HepG2 (cell line): Measurements from ENCODE around the gene DAZAP1. TPM values are rescaled to one million over a fixed set of nuclear protein-coding genes. Genes with fewer than 3 reads are reported as not detected.

Source experiments
- ATAC-seq: fragments of 200-7000 bp; cut with Tn5 transposase; 3 replicates; pipeline ENCODE4 v1.9.1; 2020; ENCODE audit warnings: mild to moderate bottlenecking, moderate library complexity
- BruUV-seq: library from RNA; stranded (reverse); fragments of 400-500 nt; replicated peaks from 2 replicates; lab custom pipeline; 2021; lab: Mats Ljungman, UMichigan
- CTCF ChIA-PET: fragments of 300-600 bp; formaldehyde crosslinking; extraction: SDS; loops from one replicate; lab custom pipeline; 2021; ENCODE audit warnings: low total read pairs, inconsistent platforms, low intra/inter-chr PET ratio; lab: Yijun Ruan, JAX
- POLR2A ChIA-PET: fragments of 350-600 bp; sonication (Branson Sonifier 250); formaldehyde crosslinking; loops from one replicate; lab custom pipeline; 2020; ENCODE audit warnings: antibody characterized with exemption, inconsistent platforms; lab: Yijun Ruan, JAX
- DNase-seq: peaks from one replicate; pipeline ENCODE4 v3.0.0-alpha.2; 2015; ENCODE audit warnings: low spot score
- FAIRE-seq: peaks from 3 replicates; lab custom pipeline; 2011; peaks lifted over from hg19 to GRCh38; lab: Jason Lieb, UNC
- H2AFZ ChIP-seq: one replicate; pipeline ENCODE4 v1.6.1; 2011; ENCODE audit warnings: low read length, inconsistent platforms
- H3K27ac ChIP-seq: fragments of 300-600 bp; 3 replicates; pipeline ENCODE4 v1.8.0; 2011; ENCODE audit warnings: mixed run types, mild to moderate bottlenecking, mixed read lengths, low read length, inconsistent platforms; ENCODE audit not compliant: insufficient read depth; ENCODE audit errors: extremely low read length
- H3K27me3 ChIP-seq, 2 experiments: fragments of 200-600 bp in 1 of 2; 2 replicates in 1 of 2; 3 replicates in 1 of 2; pipeline versions ENCODE4 v1.6.0 to v1.8.0; 2011; ENCODE audit warnings: low read length in 2 of 2, mild to moderate bottlenecking in 2 of 2, moderate library complexity in 2 of 2, inconsistent platforms in 1 of 2; ENCODE audit not compliant: insufficient read depth in 2 of 2, control insufficient read depth in 1 of 2
- H3K36me3 ChIP-seq, 2 experiments: fragments of 200-600 bp in 1 of 2; replicated peaks in 1 of 2; 2 replicates in 1 of 2; 3 replicates in 1 of 2; pipeline versions ENCODE4 v1.5.1 to v1.8.0; 2011; ENCODE audit warnings: low read length in 2 of 2, inconsistent platforms in 1 of 2; ENCODE audit not compliant: insufficient read depth in 2 of 2, control insufficient read depth in 1 of 2
- H3K4me1 ChIP-seq: 2 replicates; pipeline ENCODE4 v1.5.1; 2012; ENCODE audit warnings: low read length, inconsistent platforms; ENCODE audit not compliant: insufficient read depth
- H3K4me2 ChIP-seq: 2 replicates; pipeline ENCODE4 v1.6.0; 2011; ENCODE audit warnings: low read depth, low read length, inconsistent platforms
- H3K4me3 ChIP-seq, 3 experiments: fragments of 200-600 bp in 1 of 3; sonication (generic), shearing (Covaris generic) in 1 of 3; replicated peaks in 1 of 3; 2 replicates each; pipeline ENCODE4 v1.5.1; 2011 to 2016; ENCODE audit warnings: low read length in 3 of 3, inconsistent platforms in 2 of 3, low read depth in 2 of 3, mild to moderate bottlenecking in 2 of 3, control low read depth in 1 of 3, mixed read lengths in 1 of 3; ENCODE audit not compliant: insufficient read depth in 1 of 3
- H3K79me2 ChIP-seq: one replicate; pipeline ENCODE4 v1.6.1; 2011; ENCODE audit warnings: low read length, inconsistent platforms; ENCODE audit not compliant: insufficient read depth
- H3K9ac ChIP-seq: 2 replicates; pipeline ENCODE4 v1.6.0; 2011; ENCODE audit warnings: mild to moderate bottlenecking, low read depth, low read length, inconsistent platforms; ENCODE audit not compliant: insufficient read depth
- H3K9me3 ChIP-seq: 2 replicates; pipeline ENCODE4 v1.5.1; 2012; ENCODE audit warnings: mild to moderate bottlenecking, low read length
- H4K20me1 ChIP-seq: 2 replicates; pipeline ENCODE4 v1.6.0; 2011; ENCODE audit warnings: inconsistent platforms, mild to moderate bottlenecking, low read length, moderate library complexity; ENCODE audit not compliant: insufficient read depth
- TARDBP ChIP-seq: sonication (generic); formaldehyde crosslinking; IDR thresholded peaks from 2 replicates; pipeline ENCODE4 v1.8.0; 2022; ENCODE audit warnings: mild to moderate bottlenecking, missing genetic modification reagents
- ZNF121 ChIP-seq: sonication (generic); formaldehyde crosslinking; IDR thresholded peaks from 2 replicates; pipeline ENCODE4 v1.5.0; 2020; ENCODE audit warnings: mild to moderate bottlenecking, missing genetic modification reagents
- WGBS: methylation state at CpG from one replicate; pipeline ENCODE4 v1.1.6; 2017; ENCODE audit warnings: low lambda C conversion rate; 5-methylcytosine and 5-hydroxymethylcytosine counted together
- in situ Hi-C: cut with HindIII; loops from 2 replicates; pipeline ENCODE4 v1.10.0; 2017; ENCODE audit warnings: low pct_unique_long_range_greater_than_20kb; ENCODE audit not compliant: extremely low pct_ligation_motif_present
- intact Hi-C: fragments of 100-400 bp; cut with micrococcal nuclease; formaldehyde crosslinking; loops from one replicate; pipeline ENCODE4 v1.10.0; 2022; ENCODE audit not compliant: unreplicated experiment
- polyA plus RNA-seq, 8 experiments: library from polyadenylated mRNA; depleted of rRNA in 3 of 8; stranded (reverse) in 7 of 8; unstranded in 1 of 8; fragments of >200 nt; fragmentation: Illumina TruSeq in 4 of 8; extraction: Trizol in 4 of 8; gene quantifications; 2 replicates each; pipeline versions ENCODE4 v1.2.1 to v1.2.3, GENCODE V29; 2011 to 2016; ENCODE audit warnings: low read depth in 4 of 8, missing spikeins in 1 of 8, mixed read lengths in 1 of 8; ENCODE audit not compliant: insufficient read depth in 1 of 8
- total RNA-seq, 5 experiments: library from RNA; depleted of rRNA; stranded (reverse); fragments of >200 nt; fragmentation: Illumina TruSeq; extraction: Trizol; gene quantifications; 2 replicates each; pipeline ENCODE4 v1.2.3, GENCODE V29; 2016; ENCODE audit warnings: low read depth in 1 of 5
- TF ChIP-seq, protein P1 (sequence below): sonication (generic); formaldehyde crosslinking; IDR thresholded peaks from one replicate; pipeline ENCODE4 v1.5.1; 2020; ENCODE audit warnings: mild to moderate bottlenecking, missing genetic modification reagents; ENCODE audit errors: not compliant biosample characterization
- TF ChIP-seq, protein P2 (sequence below): sonication (generic); formaldehyde crosslinking; IDR thresholded peaks from 2 replicates; pipeline ENCODE4 v1.4.0; 2020; ENCODE audit warnings: mild to moderate bottlenecking, missing genetic modification reagents

DAZAP1 gene
- total and polyA plus RNA-seq, 2 of the 13 experiments (the other 11 are each of a cell fraction or from before 2014, with no cell fraction given), result 63.3 to 79.2 TPM

- ChIA-PET CTCF (no interaction called here), POLR2A (interaction anchor here (1.6 to 4.0 kb wide), 4 partner anchors 11 to 172 kb away, joined by 7 to 34 read pairs (median 12); partner anchors contain the start of gene REEP6)
- no TSS peak for BruUV-seq
- WGBS, result 3% methylated on average over 9 of the region's 22 CpGs
- Histone ChIP-seq H3K4me1 (peaks cover 48% of the 10 kb centered on the region), H3K4me2 (peak overlapping the region; percentile 38), H3K79me2 (no peaks in the 10 kb centered on the region), H3K9me3 (no peaks in the 10 kb centered on the region), H2AFZ (no peak overlapping the region), H3K4me3 (peak overlapping the region in 2 of 3 experiments; percentile 25 to 51; a peak in 2 of 6 replicates), H3K27me3 (peaks cover 13 to 64% of the 10 kb centered on the region in 2 experiments), H4K20me1 (peaks cover 10% of the 10 kb centered on the region; the same call in 1 of the 2 replicates), H3K27ac (no peak overlapping the region), H3K9ac (no peak overlapping the region), H3K36me3 (no peaks in the 10 kb centered on the region)
- no peak for ATAC-seq
- in situ Hi-C loops (loop anchor here (5.0 kb wide), 1 partner anchor 57 kb away; the partner anchor contains the start of gene ADAMTSL5), intact Hi-C loops (no loop called here)
- DNase-seq, result no peak
- FAIRE-seq, result no peak
- no peak for TF ChIP-seq TARDBP (CRISPR knock-in tag)
- TF ChIP-seq, protein P1, sequence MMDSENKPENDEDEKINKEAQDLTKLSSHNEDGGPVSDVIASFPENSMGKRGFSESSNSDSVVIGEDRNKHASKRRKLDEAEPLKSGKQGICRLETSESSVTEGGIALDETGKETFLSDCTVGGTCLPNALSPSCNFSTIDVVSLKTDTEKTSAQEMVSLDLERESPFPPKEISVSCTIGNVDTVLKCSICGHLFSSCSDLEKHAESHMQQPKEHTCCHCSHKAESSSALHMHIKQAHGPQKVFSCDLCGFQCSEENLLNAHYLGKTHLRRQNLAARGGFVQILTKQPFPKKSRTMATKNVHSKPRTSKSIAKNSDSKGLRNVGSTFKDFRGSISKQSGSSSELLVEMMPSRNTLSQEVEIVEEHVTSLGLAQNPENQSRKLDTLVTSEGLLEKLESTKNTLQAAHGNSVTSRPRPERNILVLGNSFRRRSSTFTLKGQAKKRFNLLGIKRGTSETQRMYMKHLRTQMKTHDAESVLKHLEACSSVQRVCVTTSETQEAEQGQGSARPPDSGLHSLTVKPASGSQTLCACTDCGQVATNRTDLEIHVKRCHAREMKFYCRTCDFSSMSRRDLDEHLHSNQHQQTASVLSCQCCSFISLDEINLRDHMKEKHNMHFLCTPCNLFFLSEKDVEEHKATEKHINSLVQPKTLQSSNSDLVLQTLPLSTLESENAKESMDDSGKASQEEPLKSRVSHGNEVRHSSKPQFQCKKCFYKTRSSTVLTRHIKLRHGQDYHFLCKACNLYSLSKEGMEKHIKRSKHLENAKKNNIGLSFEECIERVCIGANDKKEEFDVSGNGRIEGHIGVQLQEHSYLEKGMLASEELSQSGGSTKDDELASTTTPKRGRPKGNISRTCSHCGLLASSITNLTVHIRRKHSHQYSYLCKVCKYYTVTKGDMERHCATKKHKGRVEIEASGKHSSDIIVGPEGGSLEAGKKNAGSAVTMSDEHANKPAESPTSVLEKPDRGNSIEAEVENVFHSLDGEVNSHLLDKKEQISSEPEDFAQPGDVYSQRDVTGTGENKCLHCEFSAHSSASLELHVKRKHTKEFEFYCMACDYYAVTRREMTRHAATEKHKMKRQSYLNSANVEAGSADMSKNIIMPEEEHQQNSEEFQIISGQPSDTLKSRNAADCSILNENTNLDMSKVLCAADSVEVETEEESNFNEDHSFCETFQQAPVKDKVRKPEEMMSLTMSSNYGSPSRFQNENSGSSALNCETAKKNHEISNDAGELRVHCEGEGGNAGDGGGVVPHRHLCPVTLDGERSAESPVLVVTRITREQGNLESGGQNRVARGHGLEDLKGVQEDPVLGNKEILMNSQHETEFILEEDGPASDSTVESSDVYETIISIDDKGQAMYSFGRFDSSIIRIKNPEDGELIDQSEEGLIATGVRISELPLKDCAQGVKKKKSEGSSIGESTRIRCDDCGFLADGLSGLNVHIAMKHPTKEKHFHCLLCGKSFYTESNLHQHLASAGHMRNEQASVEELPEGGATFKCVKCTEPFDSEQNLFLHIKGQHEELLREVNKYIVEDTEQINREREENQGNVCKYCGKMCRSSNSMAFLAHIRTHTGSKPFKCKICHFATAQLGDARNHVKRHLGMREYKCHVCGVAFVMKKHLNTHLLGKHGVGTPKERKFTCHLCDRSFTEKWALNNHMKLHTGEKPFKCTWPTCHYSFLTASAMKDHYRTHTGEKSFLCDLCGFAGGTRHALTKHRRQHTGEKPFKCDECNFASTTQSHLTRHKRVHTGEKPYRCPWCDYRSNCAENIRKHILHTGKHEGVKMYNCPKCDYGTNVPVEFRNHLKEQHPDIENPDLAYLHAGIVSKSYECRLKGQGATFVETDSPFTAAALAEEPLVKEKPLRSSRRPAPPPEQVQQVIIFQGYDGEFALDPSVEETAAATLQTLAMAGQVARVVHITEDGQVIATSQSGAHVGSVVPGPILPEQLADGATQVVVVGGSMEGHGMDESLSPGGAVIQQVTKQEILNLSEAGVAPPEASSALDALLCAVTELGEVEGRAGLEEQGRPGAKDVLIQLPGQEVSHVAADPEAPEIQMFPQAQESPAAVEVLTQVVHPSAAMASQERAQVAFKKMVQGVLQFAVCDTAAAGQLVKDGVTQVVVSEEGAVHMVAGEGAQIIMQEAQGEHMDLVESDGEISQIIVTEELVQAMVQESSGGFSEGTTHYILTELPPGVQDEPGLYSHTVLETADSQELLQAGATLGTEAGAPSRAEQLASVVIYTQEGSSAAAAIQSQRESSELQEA, result peak; percentile 17
- TF ChIP-seq, protein P2, sequence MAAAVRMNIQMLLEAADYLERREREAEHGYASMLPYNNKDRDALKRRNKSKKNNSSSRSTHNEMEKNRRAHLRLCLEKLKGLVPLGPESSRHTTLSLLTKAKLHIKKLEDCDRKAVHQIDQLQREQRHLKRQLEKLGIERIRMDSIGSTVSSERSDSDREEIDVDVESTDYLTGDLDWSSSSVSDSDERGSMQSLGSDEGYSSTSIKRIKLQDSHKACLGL (CRISPR knock-in tag), result 0 out of 2 replicates have a peak, but pooled peaks have one; percentile 50
- 0 out of 2 replicates have a peak, but pooled peaks have one; percentile 10 for TF ChIP-seq ZNF121 (CRISPR knock-in tag)
Measured at GRCh38 chr19:1455002-1455335, 47.6 kb downstream of the DAZAP1 start.
